ENCODE data around the gene TMEM174. TPM values are rescaled to one million over a fixed set of nuclear protein-coding genes. Genes with fewer than 3 reads are reported as not detected.

Gene TMEM174
- total RNA-seq, 2 experiments from 2014 or later: 0.25 TPM; not detected in 1

GRCh38 chr5:73198833-73199592, 26.0 kb downstream of the TMEM174 start:
- intact Hi-C loops (cut with micrococcal nuclease; ENCODE audit: unreplicated experiment): no loop called here
- H3K79me2 ChIP-seq (ENCODE audit: insufficient read depth, low read depth, low read length): no peaks in the 10 kb centered on the region
- ChIA-PET CTCF (ENCODE audit: unreplicated experiment) (no interaction called here), POLR2A (interaction anchor here (0.7 kb wide), 1 partner anchor 62 kb away, joined by 3 read pairs; no protein-coding TSS in a partner anchor)
- H3K27ac ChIP-seq (ENCODE audit: low read depth, low read length, poor library complexity, severe bottlenecking): no peak overlapping the region
- H3K36me3 ChIP-seq (ENCODE audit: insufficient read depth, low read length): no peaks in the 10 kb centered on the region
- H3K4me1 ChIP-seq (ENCODE audit: insufficient read depth, low read length, poor library complexity, severe bottlenecking): peaks cover 7% of the 10 kb centered on the region
- no TSS peak for BruUV-seq (replicated peaks)
- H2AFZ ChIP-seq (ENCODE audit: low read length): no peak overlapping the region
- H3K9me3 ChIP-seq (ENCODE audit: low read length): no peaks in the 10 kb centered on the region
- H4K20me1 ChIP-seq (ENCODE audit: insufficient read depth, low read length): no peaks in the 10 kb centered on the region
- no peak overlapping the region for H3K4me2 ChIP-seq (ENCODE audit: low read length)
- no peak for DNase-seq (ENCODE audit: low spot score)
- TF ChIP-seq CTCF (conservative IDR thresholded peaks at IDR 0.05; ENCODE audit: low read length): no peak
- no peak for TF ChIP-seq EZH2phosphoT487 (IDR thresholded peaks at IDR 0.05; ENCODE audit: borderline replicate concordance, low read depth, low read length)
- no peak overlapping the region for H3K4me3 ChIP-seq (ENCODE audit: low read depth, low read length, poor library complexity, severe bottlenecking)
- no peaks in the 10 kb centered on the region for H3K9me2 ChIP-seq (ENCODE audit: insufficient read depth, low read length)

GRCh38 chr5:73199671-73200070, 26.7 kb downstream of the TMEM174 start:
- CTCF ChIA-PET (ENCODE audit: unreplicated experiment): no interaction called here

More at GRCh38 chr5:73199671-73200070, 26.7 kb downstream of the TMEM174 start:
- POLR2A ChIA-PET: no interaction called here
- Histone ChIP-seq H3K79me2 (ENCODE audit: insufficient read depth, low read depth, low read length) (no peaks in the 10 kb centered on the region), H3K4me2 (ENCODE audit: low read length) (no peak overlapping the region), H4K20me1 (ENCODE audit: insufficient read depth, low read length) (no peaks in the 10 kb centered on the region), H3K9me2 (ENCODE audit: insufficient read depth, low read length) (no peaks in the 10 kb centered on the region), H3K36me3 (ENCODE audit: insufficient read depth, low read length) (no peaks in the 10 kb centered on the region), H3K27ac (ENCODE audit: low read depth, low read length, poor library complexity, severe bottlenecking) (no peak overlapping the region), H2AFZ (ENCODE audit: low read length) (no peak overlapping the region), H3K9me3 (ENCODE audit: low read length) (no peaks in the 10 kb centered on the region), H3K4me1 (ENCODE audit: insufficient read depth, low read length, poor library complexity, severe bottlenecking) (peaks cover 7% of the 10 kb centered on the region), H3K4me3 (ENCODE audit: low read depth, low read length, poor library complexity, severe bottlenecking) (no peak overlapping the region)
- TF ChIP-seq EZH2phosphoT487 (IDR thresholded peaks at IDR 0.05; ENCODE audit: borderline replicate concordance, low read depth, low read length) (no peak), CTCF (conservative IDR thresholded peaks at IDR 0.05; ENCODE audit: low read length) (no peak)
- intact Hi-C loops (cut with micrococcal nuclease; ENCODE audit: unreplicated experiment): loop anchor here (5.0 kb wide), 1 partner anchor 242 kb away; the partner anchor contains the start of gene FCHO2
- no peak for DNase-seq (ENCODE audit: low spot score)
- no TSS peak for BruUV-seq (replicated peaks)

All from OCI-LY7 (cell line).